Colonic mucosa (tissue), 4 donors: Measurements from ENCODE around the gene MICALL1. TPM values are rescaled to one million over a fixed set of nuclear protein-coding genes. Genes with fewer than 3 reads are reported as not detected.

Experiments used
- DNase-seq: peaks from one replicate; pipeline ENCODE4 v3.0.0-alpha.2; 2020
- H3K27ac ChIP-seq: fragments of 200-600 bp; one replicate; pipeline ENCODE4 v1.8.0; 2021
- H3K27me3 ChIP-seq: fragments of 200-600 bp; one replicate; pipeline ENCODE4 v1.8.0; 2021
- H3K36me3 ChIP-seq: fragments of 200-600 bp; one replicate; pipeline ENCODE4 v1.8.0; 2021
- H3K4me1 ChIP-seq: fragments of 200-600 bp; one replicate; pipeline ENCODE4 v1.8.0; 2021; ENCODE audit warnings: mild to moderate bottlenecking
- H3K4me3 ChIP-seq: fragments of 200-600 bp; one replicate; pipeline ENCODE4 v1.8.0; 2021
- H3K9ac ChIP-seq, 2 donors: one replicate each; pipeline ENCODE4 v1.7.0; 2013; ENCODE audit warnings: control low read depth in 2 of 2, low read depth in 2 of 2, low read length in 2 of 2
- H3K9me3 ChIP-seq: fragments of 200-600 bp; one replicate; pipeline ENCODE4 v1.8.0; 2021
- intact Hi-C: fragments of 100-400 bp; cut with DNase I; formaldehyde crosslinking; loops from one replicate; pipeline ENCODE4 v1.14.1; 2022
- total RNA-seq, 2 donors: library from RNA; stranded (reverse); fragmentation: NEBNext Ultra II Directional in 1 of 2; extraction: Animal tissue kit (Norgen Biotek cat#: 25700) in 1 of 2; gene quantifications; one replicate each; pipeline ENCODE4 v1.2.1, GENCODE V29; 2021
- TF ChIP-seq, protein P1 (sequence below): fragments of 200-600 bp; IDR thresholded peaks from one replicate; pipeline ENCODE4 v1.8.0; 2022; ENCODE audit warnings: antibody characterized with exemption, mild to moderate bottlenecking
- donor health status: healthy.
- donor health status: DM: no; HTN: no; CAD: no.
- donor health status: DM: no; HTN: no; CAD: no.

MICALL1 gene
- total RNA-seq, 2 donors from 2014 or later: 27.3 TPM

DNA sequence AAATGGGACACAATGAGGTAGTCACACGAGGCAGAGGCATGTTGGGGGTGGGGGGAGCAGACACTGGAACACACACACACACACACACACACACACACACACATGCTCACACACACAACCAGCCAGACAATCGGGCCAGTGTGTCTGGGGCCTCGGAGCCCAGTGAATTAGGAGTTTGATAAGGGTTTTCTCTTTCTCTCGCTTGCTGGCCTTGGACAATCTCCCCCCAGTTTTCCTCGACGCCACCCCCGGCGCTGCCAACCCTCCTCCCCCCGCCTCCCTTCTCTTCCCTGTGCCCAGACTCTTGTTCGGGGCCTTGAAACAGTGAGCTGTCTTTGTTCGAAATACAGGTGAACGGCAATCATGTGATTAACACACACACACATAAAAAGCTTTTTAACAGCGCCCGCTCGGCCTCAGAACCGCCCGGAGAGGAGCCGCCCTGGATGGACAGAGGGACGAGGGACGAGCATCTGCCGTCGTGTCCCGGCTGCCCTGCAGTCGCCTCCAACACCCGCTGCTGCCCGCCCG is 79.7 kb downstream of the MICALL1 start:
- intact Hi-C loops: no loop called here
- TF ChIP-seq, protein P1, sequence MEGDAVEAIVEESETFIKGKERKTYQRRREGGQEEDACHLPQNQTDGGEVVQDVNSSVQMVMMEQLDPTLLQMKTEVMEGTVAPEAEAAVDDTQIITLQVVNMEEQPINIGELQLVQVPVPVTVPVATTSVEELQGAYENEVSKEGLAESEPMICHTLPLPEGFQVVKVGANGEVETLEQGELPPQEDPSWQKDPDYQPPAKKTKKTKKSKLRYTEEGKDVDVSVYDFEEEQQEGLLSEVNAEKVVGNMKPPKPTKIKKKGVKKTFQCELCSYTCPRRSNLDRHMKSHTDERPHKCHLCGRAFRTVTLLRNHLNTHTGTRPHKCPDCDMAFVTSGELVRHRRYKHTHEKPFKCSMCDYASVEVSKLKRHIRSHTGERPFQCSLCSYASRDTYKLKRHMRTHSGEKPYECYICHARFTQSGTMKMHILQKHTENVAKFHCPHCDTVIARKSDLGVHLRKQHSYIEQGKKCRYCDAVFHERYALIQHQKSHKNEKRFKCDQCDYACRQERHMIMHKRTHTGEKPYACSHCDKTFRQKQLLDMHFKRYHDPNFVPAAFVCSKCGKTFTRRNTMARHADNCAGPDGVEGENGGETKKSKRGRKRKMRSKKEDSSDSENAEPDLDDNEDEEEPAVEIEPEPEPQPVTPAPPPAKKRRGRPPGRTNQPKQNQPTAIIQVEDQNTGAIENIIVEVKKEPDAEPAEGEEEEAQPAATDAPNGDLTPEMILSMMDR: no peak
- no peaks in the 10 kb centered on the region for H3K36me3 ChIP-seq
- no peaks in the 10 kb centered on the region for H3K4me1 ChIP-seq
- no peaks in the 10 kb centered on the region for H3K9me3 ChIP-seq
- H3K4me3 ChIP-seq: no peak overlapping the region
- H3K27ac ChIP-seq: no peak overlapping the region
- H3K9ac ChIP-seq: no peak overlapping the region
- no peaks in the 10 kb centered on the region for H3K27me3 ChIP-seq
- DNase-seq: no peak

- TF ChIP-seq, protein P1: no peak
- H3K27ac ChIP-seq: no peak overlapping the region
- intact Hi-C loops: no loop called here
Measured at GRCh38 chr22:37986371-37986770, 80.3 kb downstream of the MICALL1 start.

GRCh38 chr22:37989146-37990045 is 83.3 kb downstream of the MICALL1 start:
- no peak for DNase-seq
- no peak overlapping the region for H3K27ac ChIP-seq
- TF ChIP-seq, protein P1: no peak
- H3K4me3 ChIP-seq: no peak overlapping the region
- intact Hi-C loops: no loop called here
- H3K27me3 ChIP-seq: no peaks in the 10 kb centered on the region
- no peaks in the 10 kb centered on the region for H3K9me3 ChIP-seq
- no peak overlapping the region for H3K9ac ChIP-seq
- no peaks in the 10 kb centered on the region for H3K4me1 ChIP-seq
- no peaks in the 10 kb centered on the region for H3K36me3 ChIP-seq

More at GRCh38 chr22:37986371-37986770, 80.3 kb downstream of the MICALL1 start:
- Histone ChIP-seq H3K9me3 (no peaks in the 10 kb centered on the region), H3K27me3 (no peaks in the 10 kb centered on the region), H3K4me3 (no peak overlapping the region), H3K9ac (no peak overlapping the region), H3K4me1 (no peaks in the 10 kb centered on the region), H3K36me3 (no peaks in the 10 kb centered on the region)
- no peak for DNase-seq

DNA sequence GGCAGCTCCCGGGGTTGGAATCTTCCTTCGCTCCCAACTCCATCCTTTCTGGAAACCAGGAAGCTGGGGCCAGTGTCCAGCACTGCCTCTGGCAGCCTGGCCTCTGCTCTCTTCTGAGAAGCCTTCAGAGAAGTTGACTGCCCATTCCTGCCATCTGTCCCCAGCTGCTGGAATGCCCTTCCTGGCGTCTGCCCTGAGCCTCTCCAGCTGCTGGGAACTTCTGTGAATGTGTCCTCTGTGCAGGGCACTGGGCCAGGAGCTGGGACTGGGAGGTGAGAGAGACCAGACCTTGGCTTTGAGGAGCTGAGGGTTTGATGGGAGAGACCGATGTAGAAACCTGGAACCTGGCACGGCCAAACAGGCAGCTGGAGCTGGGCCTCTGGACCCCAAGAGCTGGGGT is 84.2 kb downstream of the MICALL1 start:
- H3K27me3 ChIP-seq: no peaks in the 10 kb centered on the region
- no peaks in the 10 kb centered on the region for H3K9me3 ChIP-seq
- no peaks in the 10 kb centered on the region for H3K36me3 ChIP-seq
- TF ChIP-seq, protein P1: no peak
- no peak overlapping the region for H3K4me3 ChIP-seq
- DNase-seq: no peak
- H3K9ac ChIP-seq: no peak overlapping the region
- no peaks in the 10 kb centered on the region for H3K4me1 ChIP-seq
- intact Hi-C loops: no loop called here
- H3K27ac ChIP-seq: no peak overlapping the region

- H3K4me3 ChIP-seq: no peak overlapping the region
- no peak overlapping the region for H3K27ac ChIP-seq
- no peak overlapping the region for H3K9ac ChIP-seq
- TF ChIP-seq, protein P1: no peak
- H3K27me3 ChIP-seq: no peaks in the 10 kb centered on the region
- intact Hi-C loops: no loop called here
- no peak for DNase-seq
- no peaks in the 10 kb centered on the region for H3K4me1 ChIP-seq
- H3K36me3 ChIP-seq: no peaks in the 10 kb centered on the region
- H3K9me3 ChIP-seq: no peaks in the 10 kb centered on the region
Measured at GRCh38 chr22:37990862-37991261, 84.8 kb downstream of the MICALL1 start.
